GM18526 (cell line): ENCODE data around the gene TAC4.

ENCODE experiments used
- POLR2A ChIP-seq: IDR thresholded peaks from 3 replicates; pipeline ENCODE4 v1.6.1; 2011; ENCODE audit not compliant: insufficient read length; ENCODE audit errors: extremely low read depth

TAC4 gene

DNA sequence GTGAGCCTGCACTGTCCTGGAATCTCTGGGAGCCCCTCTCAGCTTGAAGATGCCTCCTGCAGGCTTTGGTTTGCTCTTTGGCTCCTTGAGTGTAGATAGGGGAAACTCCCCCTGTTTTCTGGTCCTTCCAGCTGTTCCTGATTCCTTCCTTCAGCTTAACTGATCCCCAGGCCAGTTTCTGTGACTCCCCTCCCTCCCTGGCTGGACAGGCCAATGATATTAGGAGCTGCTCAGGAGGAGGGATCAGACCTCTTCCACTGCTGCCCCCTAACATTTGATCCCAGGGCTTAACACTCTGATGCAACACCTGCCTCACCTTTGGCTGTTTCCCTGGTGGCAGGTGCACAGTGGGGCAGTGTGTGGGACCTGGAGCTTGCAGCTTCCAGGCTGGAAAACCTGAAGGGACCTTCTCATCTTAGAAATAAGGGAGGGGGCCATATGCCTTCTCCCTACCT, at the start of gene TAC4:
TSS of gene TAC4 (minus strand) at position 51 of the 455 bp plus-strand sequence. CDS start 52 bp downstream, outside the sequence.
- no peak for TF ChIP-seq POLR2A

DNA sequence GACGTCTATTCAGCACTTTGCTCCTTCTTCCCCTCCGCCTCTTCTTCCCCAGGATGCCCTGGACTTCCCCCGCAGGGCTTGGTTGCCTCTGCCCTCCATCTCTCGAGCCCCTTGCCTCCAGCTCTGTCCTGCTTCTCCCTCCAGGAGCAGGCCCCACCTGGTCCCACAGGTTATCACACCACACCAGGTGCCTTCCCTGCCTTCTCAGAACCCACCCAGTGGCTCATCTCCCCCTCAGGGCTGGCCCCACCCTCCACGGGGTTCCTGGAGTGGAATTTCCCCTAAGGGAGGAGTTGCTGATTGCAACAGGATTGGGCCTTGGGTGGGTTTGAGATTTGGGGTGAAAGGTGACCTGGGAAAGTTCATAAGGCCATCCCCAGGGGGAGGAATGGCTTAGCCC, 49.0 kb upstream of the TAC4 start:
- no peak for TF ChIP-seq POLR2A

GRCh38 chr17:49896222-49896621, 48.4 kb upstream of the TAC4 start:
- TF ChIP-seq POLR2A, result no peak

DNA sequence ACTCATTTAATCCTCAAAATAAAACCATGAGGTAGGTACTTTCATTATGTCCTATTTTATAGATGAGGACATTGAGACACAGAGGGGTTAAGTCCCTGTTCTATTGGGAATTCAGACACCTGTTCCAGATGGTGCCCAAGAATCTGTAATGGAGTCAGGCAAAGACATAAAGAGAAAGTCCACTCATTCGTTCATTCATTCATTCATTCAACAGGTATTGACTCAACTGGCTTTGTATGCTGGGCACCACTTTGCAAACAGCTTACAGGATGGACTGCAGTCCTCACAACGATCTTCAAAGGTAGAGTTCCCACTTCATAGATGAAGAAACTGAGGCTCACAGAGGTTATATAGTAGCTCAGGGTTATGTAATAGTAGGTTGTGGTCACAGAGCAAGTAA, 47.9 kb upstream of the TAC4 start:
- no peak for TF ChIP-seq POLR2A

DNA sequence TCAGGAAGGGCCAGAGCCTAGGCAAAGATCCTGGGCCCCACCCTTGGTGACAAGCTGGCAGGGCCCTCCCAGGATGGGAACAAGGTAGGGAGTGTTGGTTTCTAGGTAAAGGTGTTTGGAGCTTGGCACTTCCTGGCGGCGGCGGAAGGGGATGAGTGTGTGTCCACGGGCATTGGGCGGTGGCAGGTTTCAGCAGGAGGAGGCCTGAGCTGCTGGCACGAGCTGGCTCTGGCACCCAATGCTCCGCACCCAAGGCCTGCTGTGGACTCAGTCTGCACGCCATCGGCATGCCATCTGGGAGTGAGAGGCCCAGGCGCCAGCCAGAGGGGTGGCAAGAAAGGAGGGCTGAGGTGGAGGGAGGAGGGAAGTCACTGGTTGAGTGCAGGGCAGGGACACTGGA, 46.9 kb upstream of the TAC4 start:
- no peak for TF ChIP-seq POLR2A

DNA sequence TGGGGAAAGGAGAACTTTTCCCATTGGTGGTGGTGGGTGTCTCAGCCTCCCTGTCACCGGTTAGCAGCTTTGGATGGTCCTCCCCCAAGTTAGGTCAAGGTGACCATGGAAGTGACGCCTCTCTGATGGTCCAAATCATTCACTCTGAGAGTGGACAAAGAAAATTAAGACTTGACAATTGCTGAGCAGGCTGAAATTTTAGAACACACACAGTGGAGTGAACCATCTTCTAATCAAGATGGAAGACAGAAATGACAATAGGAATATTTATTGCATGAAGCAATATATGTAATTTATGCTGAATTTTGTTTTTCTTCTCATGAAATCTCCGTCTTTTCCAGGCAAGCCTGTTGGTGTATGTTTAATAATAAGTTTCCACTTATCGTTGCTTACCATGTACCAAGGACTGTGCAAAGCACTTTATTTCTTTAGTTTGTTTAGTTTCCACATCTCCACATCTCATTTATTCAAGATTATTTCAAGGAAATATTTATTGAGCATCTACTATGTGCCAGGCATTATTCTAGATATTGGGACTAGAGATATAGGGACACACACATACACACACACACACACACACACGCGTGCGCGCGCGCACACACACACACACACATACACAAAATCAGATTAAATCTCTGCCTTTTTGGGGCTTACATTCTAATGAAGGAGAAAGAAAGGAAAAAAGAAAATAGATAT, 44.0 kb upstream of the TAC4 start:
- no peak for TF ChIP-seq POLR2A

GRCh38 chr17:49891271-49891670, 43.4 kb upstream of the TAC4 start:
- TF ChIP-seq POLR2A, result no peak

GRCh38 chr17:49890852-49891251, 43.0 kb upstream of the TAC4 start:
- no peak for TF ChIP-seq POLR2A

DNA sequence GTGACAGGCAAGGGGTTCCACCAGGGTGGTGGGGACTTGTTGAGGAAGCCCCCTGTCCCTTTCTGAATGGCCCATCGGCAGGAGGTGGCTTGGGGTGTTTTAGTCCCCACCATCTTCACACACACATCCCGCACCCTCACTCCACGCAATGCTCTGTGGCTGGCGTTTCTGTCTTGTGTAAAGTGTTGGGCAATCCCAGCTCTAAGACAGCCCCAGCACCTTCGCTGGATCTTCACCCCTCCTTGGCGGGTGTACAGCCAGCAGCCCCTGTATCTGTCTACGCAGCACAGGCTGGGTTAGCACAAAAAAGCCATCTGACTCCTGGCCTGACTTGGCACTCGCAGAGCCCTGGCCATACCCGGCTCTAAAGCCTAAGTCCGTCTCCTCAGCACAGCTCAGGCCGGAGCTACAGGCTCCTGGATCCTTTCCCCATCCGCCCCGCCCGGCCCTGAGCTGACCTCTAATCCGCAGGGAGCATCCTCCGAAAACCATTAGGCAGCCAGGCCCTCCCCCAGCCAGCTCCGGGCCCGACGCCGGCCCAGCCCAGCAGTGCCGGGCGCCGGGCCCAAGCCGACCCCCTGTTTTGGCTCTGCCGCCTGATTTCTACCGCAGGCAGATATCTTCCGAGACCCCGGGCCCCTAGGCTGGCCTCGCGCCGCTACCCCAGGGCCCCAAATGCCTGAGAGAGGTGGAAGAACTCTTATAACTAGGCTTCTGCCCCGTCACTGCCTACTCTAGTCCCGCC, 42.4 kb upstream of the TAC4 start:
- no peak for TF ChIP-seq POLR2A

DNA sequence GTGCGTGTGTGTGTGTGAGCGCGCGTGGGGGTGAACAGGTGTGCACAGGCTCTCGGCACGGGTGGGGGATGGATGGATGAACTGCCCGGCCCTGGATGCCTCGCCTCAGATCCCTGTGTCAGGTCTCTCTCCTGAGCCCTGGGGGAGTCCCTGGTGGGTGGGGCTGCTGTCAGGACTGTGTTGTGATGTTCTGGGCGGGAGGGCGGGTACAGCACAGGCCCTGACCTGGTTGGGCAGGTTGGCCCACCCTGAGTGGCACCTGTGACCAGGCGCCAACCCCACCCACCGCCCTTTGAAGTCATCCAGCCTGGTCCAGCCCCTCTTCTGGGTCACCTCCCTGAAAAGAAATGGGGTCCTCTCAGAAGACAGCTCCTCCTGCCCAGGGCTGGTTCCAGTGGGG, 41.6 kb upstream of the TAC4 start:
- TF ChIP-seq POLR2A, result no peak

DNA sequence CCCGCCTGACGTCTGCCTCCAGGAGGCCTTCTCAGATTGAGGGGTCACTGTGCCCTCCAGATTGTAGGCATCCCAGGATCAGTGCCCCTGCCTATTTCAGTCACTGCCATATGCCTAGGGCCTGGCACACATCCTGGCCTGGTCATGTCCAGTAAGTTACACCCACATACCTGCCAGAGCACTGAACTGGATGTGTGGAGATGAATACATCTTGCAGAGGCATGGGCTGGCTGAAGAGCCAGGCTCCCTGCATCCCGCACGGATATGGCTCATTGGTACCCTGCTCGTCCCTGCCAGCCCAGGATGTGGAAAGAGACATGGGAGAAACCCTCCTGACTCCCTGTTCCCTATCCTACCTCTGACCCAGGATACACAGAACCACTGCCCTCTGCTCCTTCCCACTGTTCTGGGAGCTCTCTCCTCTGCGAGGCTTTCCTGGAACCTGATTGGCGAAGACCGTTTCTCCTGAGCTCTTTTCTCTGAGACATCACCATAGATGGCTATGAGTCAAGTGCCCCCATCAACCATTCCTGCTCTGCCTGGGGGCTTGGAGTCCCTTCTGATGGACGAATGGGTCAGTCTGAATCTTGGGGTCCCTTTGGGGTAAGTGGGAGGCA, 40.0 kb upstream of the TAC4 start:
- no peak for TF ChIP-seq POLR2A

DNA sequence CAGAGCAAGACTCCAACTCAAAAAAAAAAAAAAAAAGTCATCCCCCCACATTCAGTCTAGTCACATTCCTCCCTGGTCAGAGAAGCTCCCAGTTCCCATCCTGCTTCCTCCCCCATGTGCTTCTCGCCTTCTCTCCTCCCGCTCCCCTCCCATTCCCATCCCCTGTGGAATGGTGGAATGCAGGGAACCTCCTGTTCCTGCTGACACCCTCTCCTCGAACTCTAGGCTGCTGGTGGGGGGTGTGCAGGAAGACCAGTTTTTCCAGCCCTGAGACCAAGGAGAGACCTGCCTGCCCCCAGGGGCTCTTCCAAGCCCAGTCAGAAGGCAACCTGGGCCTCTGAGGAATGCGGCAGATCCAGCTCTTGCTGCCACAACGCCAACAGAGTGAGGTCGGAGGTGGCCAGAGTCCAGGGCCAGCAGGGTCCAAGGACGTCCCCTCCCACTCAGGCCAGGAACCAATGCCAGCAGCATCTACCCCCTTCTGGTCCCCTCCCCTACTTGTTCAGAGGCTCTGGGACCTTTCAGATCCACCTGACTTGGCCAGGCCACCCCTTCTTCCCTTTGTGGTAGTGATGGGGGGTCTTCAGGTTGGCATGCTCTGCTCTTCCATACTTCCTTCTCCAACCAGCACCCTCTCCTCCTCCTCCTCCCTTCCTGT, 39.3 kb upstream of the TAC4 start:
- no peak for TF ChIP-seq POLR2A

DNA sequence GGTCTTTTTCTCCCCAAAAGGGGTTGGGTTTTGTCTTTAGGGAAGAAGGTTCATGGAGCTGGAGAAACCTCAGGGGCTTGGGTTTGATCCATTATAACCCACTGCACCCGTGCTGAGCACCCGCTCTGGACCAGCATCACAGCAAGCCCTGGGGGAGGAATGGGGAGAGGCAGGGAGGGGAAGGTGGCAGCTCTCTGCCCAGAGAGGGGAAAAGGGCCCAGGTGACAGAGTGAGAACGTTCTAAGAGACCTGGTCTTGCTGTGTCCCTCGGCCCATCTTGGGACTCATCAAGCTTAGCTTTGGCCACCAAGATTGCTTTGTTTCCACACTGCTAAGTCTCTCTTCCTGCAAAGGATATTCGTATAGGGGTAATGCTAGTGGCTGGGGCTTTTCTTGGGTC, 38.2 kb upstream of the TAC4 start:
- no peak for TF ChIP-seq POLR2A

GRCh38 chr17:49882434-49882833, 34.6 kb upstream of the TAC4 start:
- no peak for TF ChIP-seq POLR2A

DNA sequence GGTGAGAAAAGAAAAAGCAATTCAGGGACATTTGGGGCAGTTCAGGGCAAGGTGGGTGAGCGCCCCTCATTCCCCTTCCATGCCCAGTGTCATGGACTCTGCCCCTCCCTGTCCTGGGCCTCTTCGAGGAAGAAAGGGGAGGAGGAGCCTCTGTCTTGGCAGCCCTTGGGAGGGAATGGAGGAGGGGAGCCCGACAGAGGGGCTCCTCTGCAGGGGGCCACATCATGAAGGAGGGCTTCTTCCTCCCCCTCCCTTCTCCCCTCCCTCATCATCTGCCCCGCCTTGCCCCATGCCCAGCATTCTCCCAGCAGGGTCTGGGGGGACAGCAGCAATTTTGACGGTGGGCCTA, 33.2 kb upstream of the TAC4 start:
- TF ChIP-seq POLR2A, result no peak
